Epithelial cell of esophagus (primary cell): Measurements from ENCODE around the gene POLG2.
"Not testable (repeated sequence)": the region's sequence is repeated elsewhere in the genome, so short reads cannot be mapped to it uniquely, and the experiment has no call there.

Experiments used
- DNase-seq: peaks from one replicate; pipeline ENCODE4 v3.0.0; 2010; ENCODE audit warnings: low read depth
- H3K4me3 ChIP-seq: 2 replicates; pipeline ENCODE4 v1.5.1; 2011; ENCODE audit warnings: mild to moderate bottlenecking, low read length, control low read depth
- CTCF ChIP-seq: IDR thresholded peaks from 2 replicates; pipeline ENCODE4 v1.5.1; 2011; ENCODE audit warnings: low read depth, mild to moderate bottlenecking, low read length, control low read depth, inconsistent platforms; ENCODE audit not compliant: insufficient read depth; ENCODE audit errors: missing control alignments

POLG2 gene

DNA sequence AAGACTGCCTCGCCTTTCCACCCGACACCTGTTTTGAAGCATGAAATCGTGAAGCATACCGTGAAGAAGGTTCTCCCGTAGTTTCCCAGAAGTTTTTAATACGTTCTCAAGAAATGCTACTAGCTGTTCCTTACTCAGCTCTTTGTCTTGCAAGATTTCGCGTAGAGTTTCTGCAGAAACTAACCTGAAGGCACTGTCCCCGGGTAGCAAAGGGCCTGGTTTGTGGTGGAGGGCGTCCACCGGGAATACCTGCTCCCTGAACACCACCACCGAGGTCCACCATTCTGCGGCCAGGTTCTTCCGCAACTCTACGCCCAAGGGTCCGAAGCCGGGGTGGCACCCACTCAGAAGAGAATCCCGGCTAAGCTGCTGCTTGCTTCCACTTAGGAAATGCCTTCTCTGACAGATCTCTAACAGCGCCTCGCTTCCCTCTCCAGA is 487 bp downstream of the POLG2 start:
- H3K4me3 ChIP-seq: peak overlapping the region; percentile 89
- DNase-seq: peak; percentile 20
- no peak for TF ChIP-seq CTCF

GRCh38 chr17:64495300-64495699 is 1.6 kb downstream of the POLG2 start:
- not testable (repeated sequence) for DNase-seq
- H3K4me3 ChIP-seq: peak overlapping the region; percentile 5

- no peak for DNase-seq
- no peak overlapping the region for H3K4me3 ChIP-seq
- no peak for TF ChIP-seq CTCF
Observed at GRCh38 chr17:64494121-64494520, 2.7 kb downstream of the POLG2 start.

- DNase-seq: peak; percentile 52
- no peak overlapping the region for H3K4me3 ChIP-seq
- TF ChIP-seq CTCF: peak; percentile 62
Observed at GRCh38 chr17:64492481-64493109, 4.3 kb downstream of the POLG2 start.

DNA sequence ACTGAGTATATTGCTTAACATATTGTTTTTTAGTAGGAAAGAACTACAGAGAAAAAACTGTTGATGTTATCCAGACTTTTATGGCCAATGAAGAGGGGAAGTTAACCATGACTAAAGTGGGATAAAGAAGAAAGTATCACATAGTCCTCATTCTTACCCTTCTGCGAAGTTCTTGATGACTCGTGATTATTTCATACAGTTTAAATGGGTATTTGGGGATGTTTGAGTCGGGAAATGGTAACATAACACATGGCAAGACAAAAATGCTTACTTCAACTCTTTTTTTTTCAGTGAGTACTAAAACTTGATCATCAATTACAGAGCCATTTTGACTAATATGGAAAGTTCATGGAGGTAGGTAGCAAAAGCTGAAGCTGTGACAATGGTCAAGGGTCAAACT is 4.9 kb downstream of the POLG2 start:
- no peak for DNase-seq
- TF ChIP-seq CTCF: no peak
- H3K4me3 ChIP-seq: no peak overlapping the region

GRCh38 chr17:64491034-64491860 is 5.6 kb downstream of the POLG2 start:
- TF ChIP-seq CTCF: peak; percentile 60
- DNase-seq: peak; percentile 59
- no peak overlapping the region for H3K4me3 ChIP-seq

GRCh38 chr17:64488301-64488700 is 8.6 kb downstream of the POLG2 start:
- DNase-seq: no peak
- no peak overlapping the region for H3K4me3 ChIP-seq
- no peak for TF ChIP-seq CTCF
